T-helper 17 cell (primary cell): ENCODE measurements around the gene KRTAP2-1. TPM values are rescaled to one million over a fixed set of nuclear protein-coding genes. Genes with fewer than 3 reads are reported as not detected.
"Not testable (repeated sequence)": the region's sequence is repeated elsewhere in the genome, so short reads cannot be mapped to it uniquely, and the experiment has no call there.

Source experiments
- ATAC-seq: fragments of 150-1000 bp; cut with Tn5 transposase; 2 replicates; pipeline ENCODE4 v1.10.0; 2021; ENCODE audit warnings: mild to moderate bottlenecking, moderate library complexity
- DNase-seq, 3 donors: peaks; one replicate each; pipeline versions ENCODE4 v3.0.0 to v3.0.0-alpha.2; 2020 to 2021
- H3K9me3 ChIP-seq: one replicate; pipeline ENCODE4 v1.7.0; 2013; ENCODE audit warnings: low read length, mild to moderate bottlenecking; ENCODE audit not compliant: control insufficient read depth, poor library complexity, severe bottlenecking
- H3K27ac Mint-ChIP-seq: one replicate; pipeline ENCODE4 v1.8.0; 2022; ENCODE audit warnings: mild to moderate bottlenecking, moderate library complexity, mixed read lengths
- H3K27me3 Mint-ChIP-seq: one replicate; pipeline ENCODE4 v1.8.0; 2022; ENCODE audit warnings: mixed read lengths
- H3K36me3 Mint-ChIP-seq: one replicate; pipeline ENCODE4 v1.8.0; 2022; ENCODE audit warnings: low read depth, mixed read lengths
- H3K4me1 Mint-ChIP-seq: one replicate; pipeline ENCODE4 v1.8.0; 2022; ENCODE audit warnings: mild to moderate bottlenecking, mixed read lengths
- H3K4me3 Mint-ChIP-seq: one replicate; pipeline ENCODE4 v1.8.0; 2022; ENCODE audit warnings: mild to moderate bottlenecking, moderate library complexity, mixed read lengths
- total RNA-seq, 4 donors: library from RNA in 2 of 4; stranded (reverse) in 2 of 4; gene quantifications; one replicate each; pipeline ENCODE4 v1.2.3 and lab custom pipeline; 2022 to 2026

The KRTAP2-1 gene
- total RNA-seq, 2 donors from 2014 or later: not detected

- no peaks in the 10 kb centered on the region for H3K36me3 Mint-ChIP-seq
- no peak for ATAC-seq
- H3K4me3 Mint-ChIP-seq: no peak overlapping the region
- H3K9me3 ChIP-seq: no peaks in the 10 kb centered on the region
- DNase-seq: no peak
- H3K27ac Mint-ChIP-seq: no peak overlapping the region
- peaks cover 48% of the 10 kb centered on the region for H3K27me3 Mint-ChIP-seq
- H3K4me1 Mint-ChIP-seq: no peaks in the 10 kb centered on the region
These were observed 1.3 kb upstream of the KRTAP2-1 start for GRCh38 chr17:41048441-41048840.

GRCh38 chr17:41042953-41043352 lies 4.2 kb downstream of the KRTAP2-1 start:
- peaks cover 2% of the 10 kb centered on the region for H3K36me3 Mint-ChIP-seq
- DNase-seq (no peak), ATAC-seq (no peak)
- no peak overlapping the region for H3K4me3 Mint-ChIP-seq
- no peaks in the 10 kb centered on the region for H3K9me3 ChIP-seq
- H3K27me3 Mint-ChIP-seq: peaks cover 32% of the 10 kb centered on the region
- H3K27ac Mint-ChIP-seq: no peak overlapping the region
- no peaks in the 10 kb centered on the region for H3K4me1 Mint-ChIP-seq

- H3K4me3 Mint-ChIP-seq, H3K36me3 Mint-ChIP-seq, H3K4me1 Mint-ChIP-seq, H3K27ac Mint-ChIP-seq, DNase-seq, ATAC-seq, H3K9me3 ChIP-seq: not testable (repeated sequence)
- peaks cover 27% of the 10 kb centered on the region for H3K27me3 Mint-ChIP-seq
These were observed 6.1 kb downstream of the KRTAP2-1 start, which contains the start of gene KRTAP1-1 for GRCh38 chr17:41040783-41041571. KRTAP1-1 (minus strand) TSS chr17:41041450; CDS start chr17:41041397, 53 bp downstream.

GRCh38 chr17:41037853-41038350 lies 9.2 kb downstream of the KRTAP2-1 start:
- Mint-ChIP-seq H3K27me3 (peaks cover 41% of the 10 kb centered on the region), H3K36me3 (peaks cover 2% of the 10 kb centered on the region), H3K27ac (no peak overlapping the region)

GRCh38 chr17:41034346-41034935 lies 12.7 kb downstream of the KRTAP2-1 start, which contains the start of gene KRTAP1-3:
KRTAP1-3 (minus strand) TSS chr17:41034874; CDS start chr17:41034821, 53 bp downstream.
- H3K4me1 Mint-ChIP-seq, DNase-seq, H3K36me3 Mint-ChIP-seq, ATAC-seq, H3K27ac Mint-ChIP-seq, H3K9me3 ChIP-seq, H3K4me3 Mint-ChIP-seq: not testable (repeated sequence)
- H3K27me3 Mint-ChIP-seq: peaks cover 52% of the 10 kb centered on the region

More at GRCh38 chr17:41037853-41038350, 9.2 kb downstream of the KRTAP2-1 start:
- ATAC-seq (no peak), DNase-seq (no peak)
- H3K4me1 Mint-ChIP-seq: no peaks in the 10 kb centered on the region
- H3K9me3 ChIP-seq: no peaks in the 10 kb centered on the region
- H3K4me3 Mint-ChIP-seq: no peak overlapping the region

- H3K27ac Mint-ChIP-seq: no peak within 1 kb of the TSS
- ATAC-seq (no peak), DNase-seq (no peak)
- H3K27me3 Mint-ChIP-seq: peaks cover 67% of the 10 kb centered on the region
- no peaks in the 10 kb centered on the region for H3K9me3 ChIP-seq
- no peak within 1 kb of the TSS for H3K4me3 Mint-ChIP-seq
- peaks cover 3% of the 10 kb centered on the region for H3K4me1 Mint-ChIP-seq
- peaks cover 4% of the 10 kb centered on the region for H3K36me3 Mint-ChIP-seq
These were observed 17.4 kb downstream of the KRTAP2-1 start, which contains the start of gene KRTAP1-4 for GRCh38 chr17:41029633-41030245. KRTAP1-4 (minus strand) TSS chr17:41030195; CDS start chr17:41030078, 117 bp downstream.

- no peak for ATAC-seq
- DNase-seq: no peak
- H3K27me3 Mint-ChIP-seq: peaks cover 76% of the 10 kb centered on the region
- peaks cover 3% of the 10 kb centered on the region for H3K4me1 Mint-ChIP-seq
- H3K4me3 Mint-ChIP-seq: no peak within 1 kb of the TSS
- no peaks in the 10 kb centered on the region for H3K9me3 ChIP-seq
- H3K27ac Mint-ChIP-seq: no peak within 1 kb of the TSS
- H3K36me3 Mint-ChIP-seq: peaks cover 4% of the 10 kb centered on the region
These were observed 20.2 kb downstream of the KRTAP2-1 start, which contains the start of gene KRTAP1-5 for GRCh38 chr17:41026715-41027471. KRTAP1-5 (minus strand) TSS chr17:41027208; CDS start chr17:41027155, 53 bp downstream.

GRCh38 chr17:41024697-41025096 lies 22.4 kb downstream of the KRTAP2-1 start:
- Mint-ChIP-seq H3K4me3 (no peak overlapping the region), H3K36me3 (peaks cover 4% of the 10 kb centered on the region), H3K4me1 (peaks cover 3% of the 10 kb centered on the region), H3K27ac (no peak overlapping the region), H3K27me3 (peaks cover 62% of the 10 kb centered on the region)
- H3K9me3 ChIP-seq: no peaks in the 10 kb centered on the region
- ATAC-seq (no peak), DNase-seq (no peak)

GRCh38 chr17:41020336-41020735 lies 26.8 kb downstream of the KRTAP2-1 start:
- no peak for DNase-seq
- ATAC-seq: no peak
- no peaks in the 10 kb centered on the region for H3K9me3 ChIP-seq
- Mint-ChIP-seq H3K4me1 (peaks cover 2% of the 10 kb centered on the region), H3K4me3 (no peak overlapping the region), H3K27me3 (peaks cover 50% of the 10 kb centered on the region), H3K36me3 (peaks cover 2% of the 10 kb centered on the region), H3K27ac (no peak overlapping the region)

- H3K9me3 ChIP-seq: no peaks in the 10 kb centered on the region
- H3K27ac Mint-ChIP-seq: no peak overlapping the region
- H3K4me1 Mint-ChIP-seq: no peaks in the 10 kb centered on the region
- no peak for ATAC-seq
- DNase-seq: no peak
- H3K4me3 Mint-ChIP-seq: no peak overlapping the region
- no peaks in the 10 kb centered on the region for H3K36me3 Mint-ChIP-seq
- peaks cover 49% of the 10 kb centered on the region for H3K27me3 Mint-ChIP-seq
These were observed 27.7 kb downstream of the KRTAP2-1 start for GRCh38 chr17:41019415-41019814.

- no peak for ATAC-seq
- Mint-ChIP-seq H3K27ac (no peak overlapping the region), H3K4me1 (no peaks in the 10 kb centered on the region), H3K27me3 (peaks cover 43% of the 10 kb centered on the region), H3K36me3 (no peaks in the 10 kb centered on the region), H3K4me3 (no peak overlapping the region)
- DNase-seq: no peak
- H3K9me3 ChIP-seq: no peaks in the 10 kb centered on the region
These were observed 28.6 kb downstream of the KRTAP2-1 start for GRCh38 chr17:41018541-41018940.

- no peaks in the 10 kb centered on the region for H3K9me3 ChIP-seq
- no peak overlapping the region for H3K4me3 Mint-ChIP-seq
- DNase-seq: no peak
- no peaks in the 10 kb centered on the region for H3K36me3 Mint-ChIP-seq
- ATAC-seq: no peak
- H3K4me1 Mint-ChIP-seq: no peaks in the 10 kb centered on the region
- peaks cover 28% of the 10 kb centered on the region for H3K27me3 Mint-ChIP-seq
- H3K27ac Mint-ChIP-seq: no peak overlapping the region
These were observed 30.4 kb downstream of the KRTAP2-1 start for GRCh38 chr17:41016578-41017215.
